SK-N-SH (cell line): Measurements from ENCODE around the gene TCF25. TPM values are rescaled to one million over a fixed set of nuclear protein-coding genes. Genes with fewer than 3 reads are reported as not detected.

ENCODE experiments used
- CTCF ChIA-PET: fragments of 300-600, 350-600 bp; formaldehyde crosslinking; extraction: SDS; loops from one replicate; lab custom pipeline; 2021; lab: Yijun Ruan, JAX
- POLR2A ChIA-PET: fragments of 350-600 bp; sonication (Branson Sonifier 250); formaldehyde crosslinking; extraction: SDS; loops from one replicate; lab custom pipeline; 2020; ENCODE audit warnings: antibody characterized with exemption, inconsistent platforms; lab: Yijun Ruan, JAX
- DNase-seq: peaks from one replicate; pipeline ENCODE4 v3.0.0; 2012
- H2AFZ ChIP-seq: fragments of 200-600 bp; sonication (generic); 2 replicates; pipeline ENCODE4 v1.8.1; 2016; ENCODE audit warnings: antibody characterized with exemption, mild to moderate bottlenecking, low read depth
- H3F3A ChIP-seq: fragments of 200-600 bp; sonication (generic); replicated peaks from 2 replicates; pipeline ENCODE3; 2016; ENCODE audit warnings: antibody characterized with exemption, mild to moderate bottlenecking; ENCODE audit not compliant: insufficient read depth
- H3K27ac ChIP-seq, 2 experiments: fragments of 200-500 bp in 1 of 2; fragments of 200-600 bp in 1 of 2; sonication (Bioruptor generic) in 1 of 2; sonication (generic), shearing (Covaris generic) in 1 of 2; 2 replicates each; pipeline versions ENCODE4 v1.5.1 to v1.6.1; 2014 to 2016; ENCODE audit warnings: low read depth in 2 of 2, inconsistent platforms in 1 of 2, low read length in 1 of 2, mild to moderate bottlenecking in 1 of 2, mixed read lengths in 1 of 2
- H3K27me3 ChIP-seq: fragments of 200-600 bp; sonication (generic), shearing (Covaris generic); 2 replicates; pipeline ENCODE4 v1.6.1; 2016; ENCODE audit warnings: mixed run types; ENCODE audit not compliant: insufficient read depth
- H3K36me3 ChIP-seq, 2 experiments: fragments of 200-500 bp in 1 of 2; fragments of 200-600 bp in 1 of 2; sonication (Bioruptor generic) in 1 of 2; sonication (generic) in 1 of 2; replicated peaks in 1 of 2; 2 replicates each; pipeline versions ENCODE3 to v1.5.1; 2014 to 2016; ENCODE audit warnings: low read length in 1 of 2, mild to moderate bottlenecking in 1 of 2; ENCODE audit not compliant: insufficient read depth in 2 of 2, control insufficient read depth in 1 of 2
- H3K4me1 ChIP-seq, 2 experiments: fragments of 200-500 bp in 1 of 2; fragments of 200-600 bp in 1 of 2; sonication (Bioruptor generic) in 1 of 2; sonication (generic), shearing (Covaris generic) in 1 of 2; 2 replicates each; pipeline versions ENCODE4 v1.5.1 to v1.6.1; 2014 to 2016; ENCODE audit warnings: low read depth in 1 of 2, low read length in 1 of 2, mixed run types in 1 of 2; ENCODE audit not compliant: insufficient read depth in 2 of 2, control insufficient read depth in 1 of 2
- H3K4me2 ChIP-seq: fragments of 200-600 bp; sonication (generic), shearing (Covaris generic); 2 replicates; pipeline ENCODE4 v1.6.1; 2017; ENCODE audit warnings: mixed run types
- H3K4me3 ChIP-seq, 2 experiments: fragments of 200-500 bp in 1 of 2; fragments of 200-600 bp in 1 of 2; sonication (Bioruptor generic) in 1 of 2; sonication (generic), shearing (Covaris generic) in 1 of 2; 2 replicates each; pipeline versions ENCODE4 v1.5.1 to v1.8.1; 2014 to 2016; ENCODE audit warnings: low read depth in 2 of 2, inconsistent platforms in 1 of 2, low read length in 1 of 2, mild to moderate bottlenecking in 1 of 2, mixed read lengths in 1 of 2, moderate library complexity in 1 of 2
- H3K79me2 ChIP-seq: fragments of 200-600 bp; sonication (generic); 2 replicates; pipeline ENCODE4 v1.8.1; 2017; ENCODE audit warnings: mild to moderate bottlenecking; ENCODE audit not compliant: insufficient read depth
- H3K9ac ChIP-seq: fragments of 200-600 bp; sonication (generic); 2 replicates; pipeline ENCODE4 v1.6.1; 2017; ENCODE audit warnings: mixed run types
- H3K9me2 ChIP-seq: fragments of 200-600 bp; sonication (generic); 2 replicates; pipeline ENCODE4 v1.6.1; 2017; ENCODE audit warnings: mixed run types
- H3K9me3 ChIP-seq: fragments of 200-600 bp; sonication (generic); 2 replicates; pipeline ENCODE4 v1.6.1; 2017; ENCODE audit warnings: mixed run types, mild to moderate bottlenecking, moderate library complexity
- H4K20me1 ChIP-seq: fragments of 200-600 bp; sonication (generic); 2 replicates; pipeline ENCODE4 v1.6.1; 2017; ENCODE audit warnings: mild to moderate bottlenecking, mixed run types; ENCODE audit not compliant: insufficient read depth
- FOSL2 ChIP-seq: IDR thresholded peaks from 2 replicates; pipeline ENCODE4 v1.4.0; 2012; ENCODE audit warnings: low read depth, mild to moderate bottlenecking, moderate library complexity, borderline replicate concordance
- GABPA ChIP-seq: IDR thresholded peaks from 2 replicates; pipeline ENCODE4 v1.4.0; 2012; ENCODE audit warnings: low read depth, mild to moderate bottlenecking
- GATA2 ChIP-seq: sonication (generic); formaldehyde crosslinking; IDR thresholded peaks from 2 replicates; pipeline ENCODE4 v1.5.0; 2020; ENCODE audit warnings: mild to moderate bottlenecking, missing genetic modification reagents
- IRF3 ChIP-seq: fragments of 150-350 bp; IDR thresholded peaks from 2 replicates; pipeline ENCODE4 v1.6.1; 2016; ENCODE audit warnings: mild to moderate bottlenecking, low read depth, low read length
- JUND ChIP-seq: IDR thresholded peaks from 2 replicates; pipeline ENCODE4 v1.4.0; 2012
- REST ChIP-seq: IDR thresholded peaks from 2 replicates; pipeline ENCODE4 v1.6.1; 2012; ENCODE audit warnings: mild to moderate bottlenecking, low read depth, low read length, moderate library complexity
- USF1 ChIP-seq: IDR thresholded peaks from 2 replicates; pipeline ENCODE4 v1.4.0; 2012; ENCODE audit warnings: low read depth, borderline replicate concordance
- WGBS: methylation state at CpG from one replicate; pipeline ENCODE4 v1.1.6; 2017; ENCODE audit warnings: low lambda C conversion rate; 5-methylcytosine and 5-hydroxymethylcytosine counted together
- polyA plus RNA-seq, 3 experiments: library from polyadenylated mRNA; depleted of rRNA; stranded (reverse); fragments of >200 nt; gene quantifications; 2 replicates each; pipeline ENCODE4 v1.2.3, GENCODE V29; 2012

Gene TCF25
- polyA plus RNA-seq, 1 of the 3 experiments (the other 2 are of a cell fraction), result 208 TPM

GRCh38 chr16:89919535-89920406 lies 46.4 kb downstream of the TCF25 start (continued):
- TF ChIP-seq FOSL2 (no peak), USF1 (no peak), GATA2 (CRISPR knock-in tag) (no peak), REST (no peak)

GRCh38 chr16:89920723-89921122 lies 47.3 kb downstream of the TCF25 start:
- Histone ChIP-seq H3K9me2 (no peaks in the 10 kb centered on the region), H3K4me3 (no peak overlapping the region), H3K36me3 (no peaks in the 10 kb centered on the region), H3K4me1 (peaks cover 12 to 47% of the 10 kb centered on the region in 2 experiments; a peak in 3 of 4 replicates), H3K27ac (peak overlapping the region; percentile 97 to 100), H3K4me2 (peak overlapping the region; percentile 93), H3K27me3 (no peaks in the 10 kb centered on the region), H4K20me1 (peaks cover 24% of the 10 kb centered on the region), H3K79me2 (peaks cover 29% of the 10 kb centered on the region), H2AFZ (no peak overlapping the region), H3K9me3 (no peaks in the 10 kb centered on the region), H3F3A (peaks cover 34% of the 10 kb centered on the region), H3K9ac (0 out of 2 replicates have a peak overlapping the region, but pooled peaks have one; percentile 96)
- WGBS, result 72% methylated on average over 6 of the region's 6 CpGs
- ChIA-PET CTCF (interaction anchor here (1.6 to 6.1 kb wide), 2 partner anchors 11 to 60 kb away, joined by 3 to 53 read pairs; no protein-coding TSS in a partner anchor), POLR2A (no interaction called here)
- DNase-seq, result no peak
- TF ChIP-seq JUND (no peak), FOSL2 (no peak), GABPA (no peak), IRF3 (no peak)
